Activated naive CD4-positive, alpha-beta T cell treated with Interleukin-2 at 50 U/mL for 16 hours (primary cell): Measurements from ENCODE around the gene CRK.

ENCODE experiments used
- DNase-seq: peaks from one replicate; pipeline ENCODE4 v3.0.0-alpha.2; 2020

CRK gene

DNA sequence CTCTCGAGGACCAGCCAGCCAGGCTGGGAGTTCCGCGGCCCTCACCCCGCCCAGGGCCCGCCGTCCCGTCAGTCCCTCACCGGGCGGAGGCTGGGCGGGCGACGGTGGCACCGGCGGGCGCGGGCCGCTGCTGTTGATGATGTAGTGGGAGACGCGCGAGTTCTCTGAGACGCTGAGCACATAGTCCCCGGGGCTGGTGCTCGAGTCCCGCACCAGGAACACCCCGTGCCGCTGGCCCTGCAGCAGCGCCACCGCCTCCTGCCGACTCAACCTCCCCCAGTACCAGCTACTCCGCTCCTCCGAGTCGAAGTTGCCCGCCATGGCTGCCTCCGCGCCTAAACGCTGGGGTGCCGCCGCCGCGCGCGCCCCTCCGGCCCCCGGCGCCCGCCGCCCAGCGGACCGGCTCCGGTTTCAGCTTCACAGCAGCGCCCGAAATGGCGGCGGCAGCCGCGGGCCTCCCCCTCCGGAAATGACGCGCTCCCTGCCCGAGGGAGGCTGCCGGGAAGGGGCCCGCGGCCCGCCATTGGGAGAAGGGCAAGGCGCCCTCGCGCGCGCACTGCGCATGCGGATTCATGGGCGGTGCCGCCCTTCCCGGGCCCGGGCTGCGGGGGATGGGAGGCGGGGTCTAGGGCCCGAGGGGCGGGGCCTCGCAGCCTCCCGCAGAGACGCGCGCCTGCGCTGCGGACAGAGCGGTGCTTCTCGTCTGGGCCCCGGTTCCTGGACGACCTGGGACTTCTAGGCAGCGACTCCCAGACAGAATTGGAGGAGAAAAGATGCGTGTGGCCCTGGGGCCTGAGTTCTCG is at the start of gene CRK:
CRK (minus strand) TSS at position 436 of the 803 bp plus-strand sequence; CDS start at position 321, 115 bp downstream.
- peak; percentile 97 for DNase-seq

DNA sequence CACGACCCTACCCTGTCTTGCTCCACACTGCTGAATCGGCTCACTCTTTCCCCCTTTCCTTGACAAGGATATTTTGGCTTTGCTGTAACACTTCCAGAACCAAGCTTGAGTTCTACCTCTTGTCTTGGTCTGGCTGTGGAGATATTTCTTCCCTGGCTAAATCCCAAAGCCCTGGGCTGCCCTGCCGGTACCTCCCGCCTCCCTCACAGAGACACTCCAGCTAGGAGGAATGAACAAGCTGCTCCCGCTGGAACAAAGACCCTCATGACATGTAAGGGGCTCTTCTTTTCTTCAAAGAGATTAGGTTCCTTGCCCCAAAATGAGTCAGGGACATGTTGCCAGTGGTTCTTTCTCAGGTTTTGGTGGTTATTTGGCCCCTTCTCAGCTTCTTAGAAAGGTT is 49.6 kb upstream of the CRK start:
- DNase-seq, result no peak

DNA sequence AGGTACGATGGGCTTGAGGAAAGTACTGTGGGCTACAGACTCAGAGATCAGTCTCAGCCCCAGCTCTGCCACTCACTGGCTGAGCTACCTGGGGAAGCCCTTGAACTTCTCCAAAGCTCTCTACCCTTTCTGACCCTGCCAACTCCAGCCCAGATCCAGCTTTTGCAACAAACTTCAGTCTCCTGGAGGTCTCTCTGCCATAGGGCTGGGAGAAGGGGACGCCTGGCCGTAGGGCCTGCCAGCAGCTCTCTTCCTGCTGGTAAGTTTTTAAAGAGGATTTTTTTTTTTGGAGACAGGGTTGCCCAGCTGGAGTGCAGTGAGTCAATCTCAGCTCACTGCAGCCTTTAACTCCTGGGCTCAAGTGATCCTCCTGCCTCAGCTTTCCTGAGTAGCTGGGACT is 48.8 kb upstream of the CRK start:
- DNase-seq, result no peak

DNA sequence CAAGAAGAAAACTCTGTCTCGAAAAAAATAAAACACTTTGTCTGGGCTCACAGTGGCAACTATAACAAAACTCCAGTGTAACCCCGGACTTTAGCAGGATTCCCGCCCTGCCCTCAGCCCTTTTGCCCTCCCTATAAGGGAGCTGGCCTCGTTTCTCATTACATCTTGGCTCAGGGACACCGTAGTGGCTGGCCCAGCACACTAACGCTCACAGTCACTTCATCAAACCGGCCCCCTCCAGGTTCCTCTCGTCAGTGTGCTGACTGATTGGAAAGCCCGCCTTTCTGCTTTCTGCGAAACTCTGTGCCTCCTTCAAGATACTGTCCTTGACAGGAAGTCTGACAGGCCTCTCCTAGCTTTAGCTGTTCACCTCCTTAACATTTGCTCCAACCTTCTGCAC is 47.7 kb upstream of the CRK start:
- no peak for DNase-seq

DNA sequence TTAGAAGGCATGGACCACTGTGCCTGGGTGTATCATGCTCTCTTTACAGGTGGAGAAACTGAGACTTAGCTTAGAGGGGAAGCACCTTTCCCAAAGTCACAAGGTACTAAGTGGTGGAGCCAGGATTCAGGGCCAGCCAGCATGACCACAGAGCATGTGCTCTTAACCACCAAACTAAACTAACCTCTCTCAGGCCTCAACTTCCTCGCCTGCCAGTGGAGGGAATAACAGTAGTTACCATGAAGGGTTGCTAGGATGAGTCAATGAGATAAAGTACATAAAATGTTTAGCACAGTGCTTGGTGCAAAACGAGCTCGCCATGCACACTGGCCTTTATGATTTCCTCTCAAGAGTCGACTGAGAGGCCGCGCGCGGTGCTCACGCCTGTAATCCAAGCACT is 42.8 kb upstream of the CRK start:
- no peak for DNase-seq

DNA sequence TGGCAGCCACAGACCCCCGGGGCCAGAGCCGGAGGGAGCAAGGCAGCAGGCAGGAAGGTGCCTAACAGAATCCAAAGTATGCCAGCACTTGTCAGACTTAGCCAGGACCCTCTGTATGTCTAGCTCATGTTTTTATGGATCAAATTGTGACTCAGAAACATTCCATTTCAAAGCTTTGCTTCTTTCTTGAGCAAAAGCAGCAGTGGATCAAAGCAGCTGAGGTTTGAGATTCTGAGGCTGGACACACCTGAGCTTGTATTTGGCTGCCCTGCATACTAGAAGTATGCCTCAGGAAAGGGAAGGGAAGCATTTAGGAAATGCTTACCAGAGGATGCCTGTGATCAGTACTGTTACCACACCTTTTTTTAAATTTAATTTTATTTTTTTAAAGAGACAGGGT is 42.2 kb upstream of the CRK start:
- DNase-seq, result no peak

DNA sequence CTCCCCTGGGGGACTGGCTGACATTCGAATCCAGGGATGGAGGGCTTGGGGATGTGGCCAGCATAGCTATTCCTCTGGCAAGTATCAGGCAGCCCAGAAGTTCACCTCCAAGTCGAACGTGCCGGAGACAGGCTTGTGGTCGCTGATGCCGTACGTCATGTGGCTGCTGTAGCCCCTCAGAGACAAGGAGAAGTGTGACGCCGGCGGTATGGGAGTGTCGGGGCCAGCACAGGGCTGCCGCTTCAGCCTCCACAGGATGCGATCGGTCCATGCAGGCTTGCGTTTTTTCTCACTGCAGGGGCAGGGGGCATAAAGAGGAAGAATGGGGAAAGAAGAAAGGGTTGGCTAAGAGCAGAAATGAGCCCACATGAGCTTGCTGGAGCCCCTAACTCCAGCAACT is 41.8 kb upstream of the CRK start:
- no peak for DNase-seq

DNA sequence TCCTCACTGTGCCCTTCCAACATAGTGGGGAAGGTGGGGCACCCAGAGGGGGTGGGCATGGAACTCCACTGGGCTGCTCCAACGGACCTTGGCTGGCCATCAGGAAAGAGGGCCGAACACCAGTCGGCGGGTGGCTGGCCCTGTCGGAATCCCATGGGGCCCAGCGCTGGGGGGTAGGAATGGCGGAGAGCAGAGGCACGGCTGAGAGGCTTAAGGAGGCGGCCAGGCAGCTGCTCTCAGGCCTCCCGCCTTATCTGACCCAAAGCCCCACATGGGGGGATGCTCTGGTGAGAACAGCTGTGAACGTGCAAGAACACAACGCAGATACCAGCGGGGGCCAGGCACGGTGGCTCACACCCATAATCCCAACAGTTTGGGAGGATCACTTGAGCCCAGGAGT is 40.8 kb upstream of the CRK start:
- no peak for DNase-seq

DNA sequence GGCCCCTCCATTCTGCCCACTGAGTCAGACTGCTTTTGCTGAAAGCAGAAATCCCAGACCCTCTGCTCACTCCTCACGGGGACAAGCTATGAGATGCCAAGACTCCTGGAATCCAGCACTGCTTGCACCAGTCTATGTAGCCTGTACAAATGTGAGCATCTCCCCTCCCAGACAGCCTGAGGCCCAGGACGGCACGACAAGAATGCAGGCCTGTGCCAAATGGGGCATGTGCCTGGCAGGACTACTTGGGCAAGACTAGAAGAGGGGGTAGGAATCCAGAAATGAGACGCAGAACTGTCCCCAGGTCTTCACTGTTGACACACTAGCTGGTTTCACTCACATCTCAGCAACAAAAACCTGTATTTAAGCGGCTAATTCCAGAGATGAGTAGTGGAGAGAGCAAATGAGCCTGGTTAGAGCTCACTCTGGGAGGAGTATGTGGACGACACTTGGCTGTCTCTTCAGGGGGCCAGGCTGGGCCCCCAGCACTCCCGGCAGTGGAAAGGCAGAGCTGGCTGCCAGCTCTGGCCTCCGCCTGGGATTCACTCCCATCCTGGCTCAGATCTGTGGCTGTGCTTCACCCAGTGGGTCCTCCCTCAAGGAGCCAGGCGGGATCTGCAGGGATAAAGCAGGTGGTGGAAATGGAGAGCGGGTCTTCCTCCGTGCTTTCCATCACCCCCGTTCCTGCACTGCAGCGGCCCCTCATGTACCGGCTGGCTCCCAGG is 39.4 kb upstream of the CRK start:
- no peak for DNase-seq

DNA sequence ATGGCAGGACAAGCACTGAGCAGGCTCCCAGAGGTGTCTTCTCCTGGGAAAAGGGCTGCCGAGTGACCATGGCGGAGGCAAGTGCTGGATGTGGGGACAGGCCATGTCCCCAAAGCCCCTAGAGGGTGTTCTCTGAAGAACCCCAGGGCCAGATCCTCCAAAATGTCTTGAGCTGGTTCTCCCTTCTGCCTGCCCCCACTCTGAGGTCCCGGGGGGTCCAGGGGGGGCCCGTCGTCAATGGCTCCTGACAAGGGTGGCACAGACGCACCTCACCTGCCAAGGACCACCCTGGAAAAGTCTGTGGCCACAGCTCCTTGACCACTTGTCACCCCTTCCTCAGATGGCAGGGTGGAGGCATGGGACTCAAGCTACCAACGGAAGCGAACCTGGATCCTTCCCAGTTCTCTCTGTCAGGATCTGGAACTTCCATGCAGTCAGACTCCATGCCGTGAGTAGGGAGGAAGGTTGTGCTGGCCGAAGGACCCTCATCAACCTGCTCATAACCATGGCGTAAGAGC is 38.8 kb upstream of the CRK start:
- no peak for DNase-seq

DNA sequence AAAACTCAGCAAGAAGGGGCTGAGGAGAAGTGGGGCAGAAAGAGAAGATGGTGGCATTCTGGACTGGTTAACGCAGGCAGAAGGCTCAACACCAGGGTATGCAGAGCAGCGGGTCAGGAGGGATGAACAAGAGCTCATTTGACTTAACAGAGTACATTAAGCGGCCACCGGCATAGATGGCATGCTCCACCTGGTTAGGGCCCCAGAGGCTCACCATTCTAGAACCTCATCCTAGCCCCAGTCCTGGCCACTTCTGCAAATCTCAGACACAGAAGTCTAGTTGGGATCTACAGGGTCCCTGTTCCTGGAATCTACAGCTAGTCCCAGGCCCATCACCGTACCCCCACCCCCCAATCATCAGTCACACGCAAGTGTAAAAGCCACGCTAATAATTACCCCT is 38.2 kb upstream of the CRK start:
- DNase-seq, result no peak

DNA sequence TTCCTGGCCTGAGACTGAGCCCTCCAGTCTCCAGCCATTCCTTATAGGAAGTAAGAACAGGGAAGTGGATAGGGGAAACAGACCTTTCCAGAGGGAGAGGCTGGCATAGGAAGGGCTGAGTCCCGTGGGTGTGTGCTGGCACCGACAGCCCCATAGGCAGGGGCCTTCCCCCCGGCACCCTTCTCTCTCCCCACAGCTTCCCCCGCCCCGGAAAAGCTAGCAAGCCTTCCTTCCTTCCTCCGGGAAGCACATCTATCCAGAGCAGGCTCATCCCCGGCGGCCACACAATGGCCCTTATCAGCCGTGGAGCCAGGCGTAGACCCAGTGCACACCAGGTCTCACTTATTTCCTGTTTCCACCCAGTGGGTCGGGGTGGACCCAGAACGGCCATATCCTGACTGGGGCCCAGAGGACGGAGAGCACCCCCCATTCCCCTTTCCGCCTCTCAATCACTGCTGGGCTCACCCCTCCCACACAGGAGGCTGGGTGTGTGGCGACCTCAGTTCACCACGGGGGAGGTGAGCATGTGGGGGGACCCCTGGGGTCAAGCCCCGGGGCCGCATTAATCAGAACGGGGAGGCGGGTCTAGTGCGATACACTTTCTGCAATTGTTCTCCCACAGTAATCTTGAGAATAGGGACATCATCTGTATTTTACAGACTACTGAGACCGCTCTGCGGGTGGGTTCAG is 37.4 kb upstream of the CRK start:
- no peak for DNase-seq

DNA sequence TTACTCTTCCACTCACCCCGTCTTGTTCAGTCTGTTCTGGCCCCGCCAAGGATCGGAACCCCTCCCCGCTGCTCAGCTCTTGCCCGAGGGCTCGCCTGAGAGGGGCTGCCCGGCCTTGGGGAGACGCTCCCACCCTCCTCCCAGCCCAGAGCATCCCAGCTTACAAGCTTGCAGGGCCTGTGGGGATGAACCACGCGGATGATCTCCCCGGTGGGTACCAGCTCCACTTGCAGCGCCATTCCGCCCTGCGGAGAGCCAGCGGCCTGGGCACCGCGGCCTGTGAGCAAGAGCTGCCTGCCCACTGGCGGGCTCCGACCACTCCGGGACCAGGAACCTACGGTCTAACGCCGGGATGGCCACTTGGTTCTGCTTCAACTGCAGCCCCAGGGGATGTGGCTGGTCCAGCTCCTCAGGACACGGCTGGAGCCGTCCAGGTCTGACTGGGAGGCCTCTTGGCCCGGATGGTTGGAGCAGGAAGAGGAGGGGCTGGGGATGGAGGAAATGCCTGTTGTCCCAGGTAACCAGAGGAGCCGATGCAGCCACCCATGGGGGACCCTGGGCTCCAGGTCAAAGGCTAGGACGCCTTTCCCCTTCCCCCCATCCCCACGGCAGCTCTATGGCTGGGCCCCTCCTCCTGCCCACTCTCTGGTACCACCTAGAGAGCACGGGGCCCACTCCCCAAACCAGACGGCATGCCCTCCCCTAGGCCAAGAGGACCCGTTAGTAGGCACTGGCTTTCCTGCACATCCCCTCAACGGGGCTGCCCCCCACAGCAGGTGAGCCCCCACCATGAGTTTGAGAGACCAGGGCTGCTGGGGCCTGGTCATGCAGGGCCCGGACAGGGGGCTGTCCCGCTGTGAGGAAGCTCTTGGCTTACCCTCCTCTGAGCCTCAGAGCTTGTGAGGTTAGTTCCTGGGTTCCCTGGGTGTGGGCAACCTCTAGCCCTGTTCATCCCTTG is 36.5 kb upstream of the CRK start, which contains the start of gene MYO1C:
MYO1C (minus strand) TSS at position 438 of the 958 bp plus-strand sequence; CDS start at position 239, 199 bp downstream.
- no peak for DNase-seq

DNA sequence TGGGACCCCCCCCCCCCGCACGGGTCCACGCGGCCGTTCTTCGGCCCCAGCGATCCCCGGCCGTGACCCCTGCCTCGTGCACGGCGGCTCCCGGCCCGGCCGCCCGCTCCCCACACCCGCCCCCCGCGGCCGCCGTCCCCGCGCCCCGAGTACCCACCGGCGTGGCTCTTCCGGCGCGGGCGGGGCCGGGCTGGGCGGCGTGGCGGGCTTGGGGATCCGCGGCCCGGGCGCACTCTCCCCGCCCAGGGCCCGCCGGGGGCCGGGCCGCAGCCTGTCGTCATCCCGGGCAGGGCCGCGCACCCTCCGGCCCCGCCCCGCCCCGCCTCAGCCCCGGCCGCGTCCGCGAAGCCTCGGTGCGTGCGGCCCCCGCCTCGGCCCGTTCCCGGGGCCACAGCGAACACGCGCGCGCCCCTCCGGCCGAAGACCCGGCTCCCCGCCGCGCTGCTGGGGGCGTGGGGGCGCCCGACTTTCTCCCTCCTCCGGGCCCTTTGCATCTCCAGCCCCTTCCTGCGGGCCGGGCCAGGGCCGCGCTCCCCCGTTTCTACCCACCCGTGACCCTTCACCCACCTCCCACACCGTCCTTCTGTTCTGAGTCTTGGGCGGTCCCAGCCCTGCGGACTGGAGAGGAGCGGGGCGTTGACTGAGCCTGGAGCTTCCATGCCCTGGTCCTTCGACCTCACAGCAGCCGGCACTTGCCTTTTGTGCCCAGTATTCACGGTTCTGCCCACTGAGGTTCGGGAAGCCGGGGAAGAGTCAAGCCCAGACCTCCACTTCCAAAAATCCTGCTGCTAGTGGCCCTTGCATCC is 35.6 kb upstream of the CRK start:
- peak; percentile 54 for DNase-seq

DNA sequence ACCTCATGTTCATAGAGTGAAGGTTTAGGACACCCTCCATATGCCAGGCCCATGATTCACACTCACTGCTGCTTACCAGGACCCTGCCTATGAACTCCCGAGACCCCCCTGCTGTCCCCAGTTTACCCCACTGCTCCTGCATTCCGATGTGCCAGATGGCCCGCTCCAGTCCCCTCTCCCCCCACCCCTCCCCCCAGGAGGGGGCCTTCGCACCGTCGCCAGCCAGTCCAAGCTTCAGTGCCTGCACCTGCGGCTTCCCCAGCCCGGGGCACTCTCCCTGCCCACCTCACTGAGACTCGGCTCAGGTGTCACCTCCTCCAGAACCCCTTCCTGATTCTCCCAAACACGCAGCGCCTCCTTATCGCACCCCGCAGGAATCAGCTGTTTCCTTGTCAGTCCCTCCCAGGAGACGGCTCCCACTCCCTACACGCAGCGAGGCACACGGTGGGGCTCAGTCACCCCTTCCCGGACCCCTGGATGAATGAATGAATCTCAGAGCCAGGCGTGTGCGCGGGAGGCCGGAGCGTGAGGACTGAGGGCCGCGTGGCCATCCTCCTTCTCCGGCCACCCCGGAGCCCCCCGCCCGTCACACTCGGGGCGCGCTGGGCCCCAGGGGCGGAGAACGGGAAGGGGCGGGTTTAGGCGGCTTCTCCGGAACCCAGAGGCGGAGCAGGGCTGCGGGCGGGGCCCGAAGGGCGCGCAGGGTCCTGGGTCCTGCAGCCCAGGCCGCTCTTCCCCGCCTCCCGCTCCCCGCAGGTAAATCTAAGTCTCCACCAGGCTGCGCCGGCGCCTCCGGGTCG is 34.8 kb upstream of the CRK start:
- peak; percentile 75 for DNase-seq

DNA sequence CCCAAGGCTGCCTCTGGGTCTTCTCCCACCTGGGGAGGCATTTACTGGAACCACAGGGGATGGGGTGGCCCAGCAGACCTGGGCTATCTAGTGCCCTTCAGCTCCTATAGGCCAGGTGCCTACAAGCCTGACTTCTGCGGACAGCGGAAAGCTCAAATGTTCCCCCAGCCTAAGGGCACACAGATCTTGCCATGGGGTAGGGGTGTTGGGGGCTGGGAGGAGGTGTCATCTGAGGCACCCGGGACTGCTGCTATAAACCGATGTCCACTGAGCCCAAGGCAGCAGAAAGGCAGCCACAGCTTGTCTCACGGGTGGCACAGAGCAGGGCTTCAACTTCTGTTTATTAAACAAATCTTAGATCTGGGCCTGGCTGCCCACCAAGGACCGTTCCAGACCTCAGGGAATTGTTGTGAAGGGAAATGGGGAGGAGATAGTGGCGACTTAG is 32.8 kb upstream of the CRK start:
- DNase-seq, result no peak

DNA sequence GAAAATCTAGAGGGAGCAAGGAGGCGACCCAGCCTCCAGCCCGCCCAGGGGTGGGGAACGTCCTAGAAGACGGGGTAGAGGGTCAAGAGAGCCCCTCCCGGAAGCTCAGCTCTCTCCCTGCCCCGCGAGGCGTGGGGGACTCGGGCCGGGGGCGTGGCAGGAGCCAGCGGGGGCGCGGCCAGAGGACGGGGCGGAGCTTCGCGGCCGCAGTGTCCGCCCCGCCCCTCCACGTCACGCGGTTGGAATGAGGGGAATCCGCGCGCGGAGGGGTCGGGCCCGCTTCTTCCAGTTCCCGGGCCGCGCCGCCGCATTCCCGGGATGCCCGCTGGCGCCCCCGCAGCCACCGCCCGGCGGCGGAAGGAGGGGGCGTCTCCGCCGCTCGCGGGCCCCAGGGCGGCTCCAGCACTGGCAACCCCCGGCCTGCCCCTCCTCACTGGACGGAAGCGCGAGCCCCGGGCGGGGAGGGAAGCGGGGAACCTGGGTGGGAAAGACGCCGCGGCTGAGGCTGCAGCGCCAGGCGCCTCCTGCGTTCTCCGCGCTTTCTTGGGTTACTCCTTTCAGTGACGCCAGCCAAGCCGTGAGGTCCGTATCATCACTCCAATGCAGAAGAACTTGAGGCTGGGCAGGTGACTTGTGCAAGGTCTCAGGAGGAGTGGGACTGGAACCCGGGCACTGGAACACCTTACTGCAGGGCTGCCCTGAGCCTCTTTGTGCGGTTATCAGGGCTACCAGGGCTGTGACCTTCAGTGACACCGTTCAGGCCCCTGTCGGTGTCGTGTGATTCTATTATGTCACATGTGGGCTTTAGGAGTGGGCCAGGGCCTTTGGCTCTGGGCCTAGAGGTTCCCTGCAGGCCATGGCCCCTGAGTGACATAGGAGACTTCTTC is 32.1 kb upstream of the CRK start:
- peak; percentile 72 for DNase-seq

DNA sequence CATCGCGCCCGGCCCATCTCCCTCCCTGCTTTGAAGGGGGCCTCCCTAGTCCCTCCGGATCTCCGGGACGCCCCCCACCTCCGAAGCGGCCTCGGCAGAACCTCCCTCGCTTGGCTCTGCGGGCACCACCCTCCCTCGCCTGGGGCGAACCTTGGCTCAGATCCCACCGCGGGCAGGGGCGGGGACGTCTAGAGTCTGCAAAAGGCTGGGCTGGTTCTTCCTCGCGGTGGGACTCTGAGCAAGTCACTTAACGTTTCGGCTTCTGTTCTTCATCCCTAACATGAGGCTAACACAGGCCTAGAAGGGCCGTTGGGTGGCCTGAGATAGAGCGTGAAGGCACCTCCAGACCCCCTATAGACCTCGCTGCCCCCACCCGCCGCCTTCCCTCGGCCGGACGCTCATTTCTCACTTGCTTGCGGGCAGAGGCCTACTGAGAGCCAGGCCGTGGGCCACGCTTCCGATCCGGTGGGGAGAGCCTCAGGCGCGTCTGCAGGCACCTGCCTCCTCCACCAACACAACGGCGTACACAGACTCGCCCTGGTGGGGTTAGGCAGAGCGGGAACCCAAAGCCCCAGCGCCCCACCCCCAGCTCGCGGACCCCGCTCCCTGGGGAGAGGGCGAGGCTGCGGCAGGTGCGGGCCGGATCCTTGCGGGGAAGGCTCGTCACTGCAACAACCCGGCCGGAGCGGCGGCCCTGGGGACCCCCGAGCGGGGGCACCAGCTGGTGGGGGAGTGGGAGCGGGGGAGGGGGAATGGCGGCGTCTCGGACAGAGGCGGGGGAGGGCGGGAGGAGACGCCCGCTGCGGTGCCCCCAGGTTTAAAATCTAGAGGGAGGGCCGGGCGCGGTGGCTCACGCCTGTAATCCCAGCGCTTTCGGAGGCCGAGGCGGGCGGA is 31.0 kb upstream of the CRK start:
- DNase-seq, result peak; percentile 84
